Right atrium auricular region (tissue), 2 donors: ENCODE data around the gene NOS1AP. TPM values are rescaled to one million over a fixed set of nuclear protein-coding genes. Genes with fewer than 3 reads are reported as not detected.

Experiments used
- DNase-seq: peaks from one replicate; pipeline ENCODE4 v3.0.0-alpha.2; 2019; ENCODE audit warnings: low spot score
- H3K27ac ChIP-seq, 2 donors: fragments of 200-600 bp; sonication (generic); 1 replicate in 1 of 2; 2 replicates in 1 of 2; pipeline ENCODE4 v1.5.1; 2016 to 2019
- H3K27me3 ChIP-seq, 2 donors: fragments of 200-600 bp; sonication (generic); one replicate each; pipeline versions ENCODE4 v1.5.1 to v1.6.0; 2017 to 2019
- H3K36me3 ChIP-seq: fragments of 200-600 bp; sonication (generic); one replicate; pipeline ENCODE4 v1.5.1; 2016
- H3K4me1 ChIP-seq, 2 donors: fragments of 200-600 bp; sonication (generic); one replicate each; pipeline versions ENCODE4 v1.5.1 to v1.6.0; 2017 to 2019
- H3K4me3 ChIP-seq, 2 donors: fragments of 200-600 bp; sonication (generic); 1 replicate in 1 of 2; 2 replicates in 1 of 2; pipeline ENCODE4 v1.5.1; 2017 to 2019; ENCODE audit warnings: mild to moderate bottlenecking in 1 of 2, moderate library complexity in 1 of 2
- H3K9me3 ChIP-seq, 2 donors: fragments of 200-600 bp; sonication (generic); one replicate each; pipeline ENCODE4 v1.5.1; 2019
- CTCF ChIP-seq, 2 donors: fragments of 200-600 bp; sonication (generic); IDR thresholded peaks; one replicate each; pipeline ENCODE4 v1.5.1; 2019; ENCODE audit warnings: antibody characterized with exemption in 2 of 2
- total RNA-seq, 2 donors: library from RNA; depleted of rRNA; stranded (reverse); fragments of >200 nt; gene quantifications; one replicate each; pipeline ENCODE4 v1.1.0, GENCODE V29; 2016

The NOS1AP gene
- total RNA-seq, 2 donors from 2014 or later, result 2.2 to 2.4 TPM

DNA sequence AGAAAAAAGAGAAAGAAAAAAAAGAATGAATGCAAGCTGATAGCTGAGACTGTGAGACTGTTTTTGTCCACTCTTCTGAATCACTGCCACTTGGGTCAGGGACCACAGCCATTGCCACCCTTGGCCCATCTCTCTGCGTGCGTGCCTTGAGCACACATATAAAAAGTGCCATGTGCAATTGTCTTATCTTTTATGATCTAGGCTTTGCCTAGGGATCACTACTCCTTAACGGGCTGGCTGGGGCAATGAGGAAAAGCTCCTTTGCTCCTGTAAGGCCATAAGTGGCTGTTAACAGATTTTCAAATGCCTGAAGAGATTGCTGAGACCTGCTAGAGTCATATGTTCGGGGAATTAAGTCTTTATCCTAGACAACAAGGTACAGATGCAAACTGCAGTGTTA is 299.0 kb downstream of the NOS1AP start:
- Histone ChIP-seq H3K4me1 (no peaks in the 10 kb centered on the region), H3K27ac (no peak overlapping the region), H3K4me3 (no peak overlapping the region), H3K36me3 (no peaks in the 10 kb centered on the region), H3K9me3 (no peaks in the 10 kb centered on the region), H3K27me3 (no peaks in the 10 kb centered on the region)
- TF ChIP-seq CTCF (IDR thresholded peaks at IDR 0.05), result no peak
- DNase-seq, result no peak

DNA sequence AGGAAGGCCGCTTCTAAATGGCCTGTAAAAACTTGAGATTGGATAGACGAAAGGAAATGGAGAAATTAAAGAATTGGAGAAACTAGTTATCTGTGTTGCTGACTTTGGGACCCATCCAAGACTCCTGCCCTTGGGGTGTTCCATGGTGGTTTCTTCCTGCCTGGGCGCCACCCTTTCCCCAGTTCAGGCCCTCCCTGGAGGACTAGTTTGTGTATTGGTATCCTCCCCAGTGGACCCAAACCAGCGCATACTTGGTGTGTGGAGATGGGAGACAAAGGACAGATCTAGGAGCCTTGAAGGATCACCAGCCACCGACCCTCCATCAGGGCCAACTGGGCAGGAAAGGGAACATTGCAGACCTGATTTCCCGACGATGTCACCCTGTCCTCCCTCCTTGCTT is 300.1 kb downstream of the NOS1AP start:
- H3K27me3 ChIP-seq, result no peaks in the 10 kb centered on the region
- no peaks in the 10 kb centered on the region for H3K4me1 ChIP-seq
- no peak for TF ChIP-seq CTCF (IDR thresholded peaks at IDR 0.05)
- H3K27ac ChIP-seq, result no peak overlapping the region
- no peak for DNase-seq
- H3K36me3 ChIP-seq, result no peaks in the 10 kb centered on the region
- no peaks in the 10 kb centered on the region for H3K9me3 ChIP-seq
- no peak overlapping the region for H3K4me3 ChIP-seq

GRCh38 chr1:162370161-162370560 is 300.7 kb downstream of the NOS1AP start:
- Histone ChIP-seq H3K4me1 (no peaks in the 10 kb centered on the region), H3K27me3 (no peaks in the 10 kb centered on the region), H3K27ac (no peak overlapping the region), H3K4me3 (no peak overlapping the region), H3K36me3 (no peaks in the 10 kb centered on the region), H3K9me3 (no peaks in the 10 kb centered on the region)
- no peak for TF ChIP-seq CTCF (IDR thresholded peaks at IDR 0.05)
- no peak for DNase-seq

- Histone ChIP-seq H3K36me3 (no peaks in the 10 kb centered on the region), H3K4me3 (no peak overlapping the region), H3K27me3 (no peaks in the 10 kb centered on the region), H3K27ac (no peak overlapping the region), H3K9me3 (no peaks in the 10 kb centered on the region), H3K4me1 (no peaks in the 10 kb centered on the region)
- DNase-seq, result no peak
- no peak for TF ChIP-seq CTCF (IDR thresholded peaks at IDR 0.05)
Observed at GRCh38 chr1:162370721-162371120, 301.2 kb downstream of the NOS1AP start.

- TF ChIP-seq CTCF (IDR thresholded peaks at IDR 0.05), result no peak
- DNase-seq, result no peak
- Histone ChIP-seq H3K27me3 (no peaks in the 10 kb centered on the region), H3K4me1 (no peaks in the 10 kb centered on the region), H3K36me3 (no peaks in the 10 kb centered on the region), H3K4me3 (no peak overlapping the region), H3K9me3 (no peaks in the 10 kb centered on the region), H3K27ac (no peak overlapping the region)
Observed at GRCh38 chr1:162371611-162372010, 302.1 kb downstream of the NOS1AP start.
